HL-60 (cell line): ENCODE results near the gene CEP97.
"Not testable (repeated sequence)": the region's sequence is repeated elsewhere in the genome, so short reads cannot be mapped to it uniquely, and the experiment has no call there.

Experiments
- DNase-seq, 2 experiments: peaks; one replicate each; pipeline ENCODE4 v3.0.0-alpha.2; 2010 to 2020; ENCODE audit warnings: low read depth in 1 of 2, low spot score in 1 of 2
- H3K27ac ChIP-seq: fragments of 250-450 bp; sonication (Bioruptor Pico); replicated peaks from 2 replicates; pipeline ENCODE4 v1.5.1; 2020; ENCODE audit warnings: mild to moderate bottlenecking, moderate library complexity
- H3K27me3 ChIP-seq: fragments of 250-450 bp; sonication (Bioruptor Pico); 2 replicates; pipeline ENCODE4 v1.5.1; 2021; ENCODE audit warnings: mild to moderate bottlenecking, moderate library complexity; ENCODE audit not compliant: insufficient read depth, poor library complexity, severe bottlenecking
- H3K4me3 ChIP-seq: replicated peaks from 2 replicates; pipeline ENCODE4 v1.5.1; 2011; ENCODE audit warnings: mild to moderate bottlenecking, control low read depth, low read length; ENCODE audit not compliant: insufficient read depth
- CTCF ChIP-seq: IDR thresholded peaks from one replicate; pipeline ENCODE4 v1.5.1; 2011; ENCODE audit warnings: low read length, control low read depth, inconsistent platforms; ENCODE audit not compliant: insufficient read depth
- GABPA ChIP-seq: IDR thresholded peaks from 2 replicates; pipeline ENCODE4 v1.6.1; 2012; ENCODE audit warnings: low read depth
- POLR2AphosphoS5 ChIP-seq: IDR thresholded peaks from 2 replicates; pipeline ENCODE4 v1.6.1; 2012; ENCODE audit warnings: low read depth
- REST ChIP-seq: IDR thresholded peaks from 2 replicates; pipeline ENCODE4 v1.6.1; 2012; ENCODE audit warnings: low read depth; ENCODE audit not compliant: insufficient replicate concordance
- SPI1 ChIP-seq: IDR thresholded peaks from 2 replicates; pipeline ENCODE4 v1.6.1; 2012; ENCODE audit warnings: low read depth, mild to moderate bottlenecking, borderline replicate concordance

The CEP97 gene

GRCh38 chr3:101676765-101677435 lies 47.5 kb upstream of the CEP97 start, which contains the start of gene ZBTB11:
Gene ZBTB11 (minus strand): TSS chr3:101677132. CDS start chr3:101676914, 218 bp downstream.
- peak; percentile 94 for TF ChIP-seq GABPA
- no peak for TF ChIP-seq REST
- peak; percentile 81 for TF ChIP-seq POLR2AphosphoS5
- peak; percentile 37 for TF ChIP-seq CTCF
- peak; percentile 53; the same call in 1 of the 2 replicates for TF ChIP-seq SPI1
- Histone ChIP-seq H3K27ac (peak within 1 kb of the TSS; percentile 96), H3K27me3 (no peaks in the 10 kb centered on the region), H3K4me3 (peak within 1 kb of the TSS; percentile 66)
- peak; percentile 99 to 100 for DNase-seq

- Histone ChIP-seq H3K27ac (peak overlapping the region; percentile 96), H3K4me3 (peak overlapping the region; percentile 45), H3K27me3 (no peaks in the 10 kb centered on the region)
- DNase-seq: peak in 1 of 2 experiments; percentile 30
- TF ChIP-seq REST (no peak), POLR2AphosphoS5 (no peak; the same call in 1 of the 2 replicates), SPI1 (no peak), CTCF (no peak), GABPA (no peak)
Observed at GRCh38 chr3:101677436-101678286, 46.8 kb upstream of the CEP97 start.

- not testable (repeated sequence) for H3K27me3 ChIP-seq, H3K4me3 ChIP-seq, DNase-seq, H3K27ac ChIP-seq
Observed at GRCh38 chr3:101678837-101679236, 45.6 kb upstream of the CEP97 start.

- Histone ChIP-seq H3K27ac (no peak overlapping the region), H3K27me3 (no peaks in the 10 kb centered on the region), H3K4me3 (no peak overlapping the region)
- DNase-seq: no peak
- TF ChIP-seq POLR2AphosphoS5: 0 out of 2 replicates have a peak, but pooled peaks have one; percentile 14
- no peak for TF ChIP-seq SPI1
Observed at GRCh38 chr3:101680466-101680865, 43.9 kb upstream of the CEP97 start.
